Measurements from ENCODE around the gene CPEB2. TPM values are rescaled to one million over a fixed set of nuclear protein-coding genes. Genes with fewer than 3 reads are reported as not detected.

The CPEB2 gene
- total and polyA plus RNA-seq, 10 of the 15 experiments (the other 5 are each of a cell fraction or from before 2014, with no cell fraction given), result 0.73 to 8.3 (median 3.7) TPM

- TF ChIP-seq TBL1XR1 (IDR thresholded peaks at IDR 0.05; ENCODE audit: low read depth, low read length) (no peak), NKRF (conservative IDR thresholded peaks at IDR 0.05) (no peak), ZZZ3 (IDR thresholded peaks at IDR 0.05; ENCODE audit: control insufficient read depth, insufficient read length, low read depth) (no peak), ZBTB11 (CRISPR knock-in tag; IDR thresholded peaks at IDR 0.05) (no peak), MTA2 (IDR thresholded peaks at IDR 0.05; ENCODE audit: low read depth) (no peak)
Measured at GRCh38 chr4:15078682-15079642, 76.7 kb downstream of the CPEB2 start (continued).

Measured in GM12878 (cell line).